NCI-H187 (cell line): Measurements from ENCODE around the gene PSD.
A peak's percentile ranks its signal among the peaks of the same experiment; 100 is the strongest.

Experiments
- DNase-seq, 2 experiments: peaks; one replicate each; lab custom pipeline; 2025; lab: John Stamatoyannopoulos, UW

PSD gene

DNA sequence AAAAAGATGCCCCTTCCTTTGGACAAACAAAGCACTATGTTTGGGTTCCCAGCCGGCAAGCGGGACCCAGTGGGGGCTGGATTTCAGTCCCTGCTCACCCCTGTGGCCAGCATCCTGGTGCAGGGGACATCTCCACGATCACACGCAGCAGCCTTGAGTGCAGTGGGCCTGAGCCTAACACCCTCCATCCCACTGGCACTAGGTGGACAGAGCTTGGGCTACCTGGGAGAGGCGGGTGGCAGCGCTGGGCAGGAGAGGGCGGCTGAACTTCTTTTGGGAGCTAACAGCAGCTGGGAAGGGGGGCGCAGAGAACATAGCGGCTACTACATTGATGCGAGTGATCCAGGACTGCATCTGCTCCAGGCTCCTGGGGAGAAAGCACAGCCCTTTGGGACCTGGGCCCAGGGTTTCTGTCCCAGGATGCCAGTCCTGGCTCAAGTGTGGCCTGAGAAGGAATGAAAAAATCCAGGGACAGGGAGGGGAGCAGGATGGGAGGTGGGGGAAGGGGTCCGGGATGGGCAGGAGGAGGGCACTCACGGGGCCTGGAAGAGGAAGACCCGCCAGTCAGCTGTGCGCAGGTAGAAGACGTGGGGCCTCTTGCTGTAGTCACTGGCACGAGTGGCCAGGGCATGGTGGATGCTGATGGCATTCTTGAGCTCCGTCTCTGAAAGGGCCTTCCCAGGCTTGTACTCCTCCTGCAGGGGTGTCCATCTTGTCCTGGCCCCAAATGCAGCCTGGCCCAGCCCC, 14.1 kb downstream of the PSD start:
- no peak for DNase-seq

GRCh38 chr10:102403115-102403514, 15.5 kb downstream of the PSD start:
- DNase-seq = no peak

GRCh38 chr10:102402512-102402896, 16.1 kb downstream of the PSD start:
- DNase-seq = no peak

DNA sequence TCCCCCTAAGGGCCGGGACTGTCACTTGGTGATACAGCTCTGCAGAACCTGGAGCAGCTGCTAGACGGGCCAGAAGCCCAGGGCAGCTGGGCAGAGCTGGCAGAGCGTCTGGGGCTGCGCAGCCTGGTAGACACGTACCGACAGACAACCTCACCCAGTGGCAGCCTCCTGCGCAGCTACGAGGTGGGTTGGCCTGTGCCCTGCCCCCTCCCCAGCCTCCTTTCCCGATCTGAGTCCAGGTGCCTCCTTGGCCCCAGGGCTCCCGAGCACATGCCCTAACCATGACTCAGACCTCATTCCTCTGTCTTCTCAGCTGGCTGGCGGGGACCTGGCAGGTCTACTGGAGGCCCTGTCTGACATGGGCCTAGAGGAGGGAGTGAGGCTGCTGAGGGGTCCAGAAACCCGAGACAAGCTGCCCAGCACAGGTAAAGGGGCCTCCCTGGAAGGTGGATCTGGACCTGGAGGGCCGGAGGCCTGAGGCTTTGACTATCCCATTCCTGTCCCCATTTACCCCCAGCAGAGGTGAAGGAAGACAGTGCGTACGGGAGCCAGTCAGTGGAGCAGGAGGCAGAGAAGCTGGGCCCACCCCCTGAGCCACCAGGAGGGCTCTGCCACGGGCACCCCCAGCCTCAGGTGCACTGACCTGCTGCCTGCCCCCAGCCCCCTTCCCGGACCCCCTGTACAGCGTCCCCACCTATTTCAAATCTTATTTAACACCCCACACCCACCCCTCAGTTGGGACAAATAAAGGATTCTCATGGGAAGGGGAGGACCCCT, 16.7 kb downstream of the PSD start:
- no peak for DNase-seq

- DNase-seq = no peak
These were observed 17.3 kb downstream of the PSD start for GRCh38 chr10:102401342-102401654.

- DNase-seq = no peak
These were observed 17.8 kb downstream of the PSD start for GRCh38 chr10:102400598-102401341.

GRCh38 chr10:102400076-102400475, 18.5 kb downstream of the PSD start:
- no peak for DNase-seq

- peak; percentile 48 to 51 for DNase-seq
These were observed 19.2 kb downstream of the PSD start for GRCh38 chr10:102399217-102400021.

DNA sequence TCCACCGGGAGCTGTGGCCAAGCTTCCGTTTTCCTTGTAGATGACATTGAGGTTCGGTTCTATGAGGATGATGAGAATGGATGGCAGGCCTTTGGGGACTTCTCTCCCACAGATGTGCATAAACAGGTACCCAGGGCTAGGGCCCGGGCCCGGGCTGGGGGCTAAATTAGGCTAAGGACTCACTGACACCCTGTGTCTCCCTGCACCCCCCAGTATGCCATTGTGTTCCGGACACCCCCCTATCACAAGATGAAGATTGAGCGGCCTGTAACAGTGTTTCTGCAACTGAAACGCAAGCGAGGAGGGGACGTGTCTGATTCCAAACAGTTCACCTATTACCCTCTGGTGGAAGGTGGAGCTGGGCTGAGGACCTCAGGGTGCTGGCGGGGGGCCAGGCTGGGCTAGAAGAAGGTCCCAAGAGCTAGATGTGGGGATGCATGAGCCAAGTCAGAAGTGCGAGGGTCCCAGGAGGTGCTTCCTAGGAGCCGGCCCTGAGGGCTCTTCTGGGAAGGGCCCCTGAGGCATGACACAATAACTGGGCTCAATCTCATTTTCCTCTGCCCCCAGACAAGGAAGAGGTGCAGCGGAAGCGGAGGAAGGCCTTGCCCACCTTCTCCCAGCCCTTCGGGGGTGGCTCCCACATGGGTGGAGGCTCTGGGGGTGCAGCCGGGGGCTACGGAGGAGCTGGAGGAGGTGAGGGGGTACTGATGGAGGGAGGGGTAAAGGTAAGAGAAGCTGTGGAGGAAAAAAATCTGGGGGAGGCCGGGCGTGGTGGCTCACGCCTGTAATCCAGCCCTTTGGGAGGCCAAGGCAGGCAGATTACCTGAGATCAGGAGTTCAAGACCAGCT, 20.2 kb downstream of the PSD start:
- DNase-seq = no peak

- DNase-seq = no peak
These were observed 21.1 kb downstream of the PSD start for GRCh38 chr10:102397222-102398171.

DNA sequence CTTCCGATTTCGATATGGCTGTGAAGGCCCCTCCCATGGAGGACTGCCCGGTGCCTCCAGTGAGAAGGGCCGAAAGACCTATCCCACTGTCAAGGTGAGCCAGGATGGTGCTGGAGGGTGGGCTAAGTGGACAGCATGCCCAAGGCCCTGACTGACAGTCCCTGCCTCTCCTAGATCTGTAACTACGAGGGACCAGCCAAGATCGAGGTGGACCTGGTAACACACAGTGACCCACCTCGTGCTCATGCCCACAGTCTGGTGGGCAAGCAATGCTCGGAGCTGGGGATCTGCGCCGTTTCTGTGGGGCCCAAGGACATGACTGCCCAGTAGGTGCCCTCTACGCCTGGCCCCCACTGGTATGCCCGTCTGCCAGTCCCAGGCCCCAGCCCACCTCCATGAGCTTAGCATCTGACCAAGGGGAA, 21.8 kb downstream of the PSD start:
- DNase-seq = no peak

DNA sequence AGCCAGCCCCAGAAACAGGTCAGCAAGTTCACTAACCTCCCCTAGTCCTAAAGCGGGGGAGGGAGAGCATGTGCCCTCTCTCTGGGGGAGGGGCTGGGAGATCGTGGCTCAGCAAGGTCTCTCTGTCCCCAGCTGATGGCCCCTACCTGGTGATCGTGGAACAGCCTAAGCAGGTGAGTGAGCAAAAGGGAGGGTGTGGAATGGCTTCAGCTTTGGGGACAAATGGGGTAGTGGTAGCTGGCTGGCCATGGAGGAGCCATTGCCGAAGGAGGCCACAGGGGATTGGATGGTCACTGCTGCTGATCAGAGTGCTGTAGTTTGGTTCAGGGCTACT, 22.3 kb downstream of the PSD start:
- DNase-seq = no peak

DNA sequence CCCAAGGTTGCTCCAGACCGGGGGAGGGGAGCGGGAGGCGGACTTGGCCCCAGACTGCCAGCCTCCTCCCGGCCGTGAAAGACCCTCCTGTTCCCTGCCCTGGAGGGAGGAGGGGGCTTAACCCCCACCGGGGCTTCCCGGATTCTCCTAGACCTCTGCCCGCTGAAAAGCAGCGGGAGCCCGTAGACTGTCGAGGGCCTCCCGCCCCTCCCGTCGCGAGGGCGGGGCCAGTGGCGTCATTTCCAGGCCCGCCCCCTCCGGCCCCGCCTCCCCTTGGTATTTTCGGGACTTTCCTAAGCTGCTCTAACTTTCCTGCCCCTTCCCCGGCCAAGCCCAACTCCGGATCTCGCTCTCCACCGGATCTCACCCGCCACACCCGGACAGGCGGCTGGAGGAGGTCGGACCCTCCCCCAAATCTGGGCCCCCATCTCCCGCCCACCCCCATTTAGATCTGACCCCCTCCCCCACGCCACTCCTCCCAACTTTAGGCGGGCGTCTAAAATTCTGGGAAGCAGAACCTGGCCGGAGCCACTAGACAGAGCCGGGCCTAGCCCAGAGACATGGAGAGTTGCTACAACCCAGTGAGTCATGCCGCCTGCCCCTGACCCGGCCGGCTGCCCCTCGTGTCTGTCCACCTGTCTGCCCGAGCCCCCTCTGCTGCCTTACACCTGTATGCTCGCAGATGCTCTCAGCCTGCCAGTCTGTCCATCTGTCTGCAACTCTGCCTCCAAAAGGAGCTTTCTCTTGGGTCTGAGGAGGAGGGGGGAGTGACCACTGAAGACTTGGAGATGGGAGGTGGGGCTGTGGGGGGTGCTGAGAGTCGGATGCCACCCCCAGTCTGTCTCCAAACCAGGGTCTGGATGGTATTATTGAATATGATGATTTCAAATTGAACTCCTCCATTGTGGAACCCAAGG, 22.9 kb downstream of the PSD start, which contains the start of gene NFKB2:
Gene NFKB2, plus strand, starts transcription at position 306 of the 917 bp plus-strand sequence. Its CDS starts 255 bp downstream, at position 561.
- DNase-seq = peak in 1 of 2 experiments; percentile 33

- no peak for DNase-seq
These were observed 23.7 kb downstream of the PSD start for GRCh38 chr10:102394801-102395399.

- peak in 1 of 2 experiments; percentile 42 for DNase-seq
These were observed 24.3 kb downstream of the PSD start for GRCh38 chr10:102394079-102394800.

DNA sequence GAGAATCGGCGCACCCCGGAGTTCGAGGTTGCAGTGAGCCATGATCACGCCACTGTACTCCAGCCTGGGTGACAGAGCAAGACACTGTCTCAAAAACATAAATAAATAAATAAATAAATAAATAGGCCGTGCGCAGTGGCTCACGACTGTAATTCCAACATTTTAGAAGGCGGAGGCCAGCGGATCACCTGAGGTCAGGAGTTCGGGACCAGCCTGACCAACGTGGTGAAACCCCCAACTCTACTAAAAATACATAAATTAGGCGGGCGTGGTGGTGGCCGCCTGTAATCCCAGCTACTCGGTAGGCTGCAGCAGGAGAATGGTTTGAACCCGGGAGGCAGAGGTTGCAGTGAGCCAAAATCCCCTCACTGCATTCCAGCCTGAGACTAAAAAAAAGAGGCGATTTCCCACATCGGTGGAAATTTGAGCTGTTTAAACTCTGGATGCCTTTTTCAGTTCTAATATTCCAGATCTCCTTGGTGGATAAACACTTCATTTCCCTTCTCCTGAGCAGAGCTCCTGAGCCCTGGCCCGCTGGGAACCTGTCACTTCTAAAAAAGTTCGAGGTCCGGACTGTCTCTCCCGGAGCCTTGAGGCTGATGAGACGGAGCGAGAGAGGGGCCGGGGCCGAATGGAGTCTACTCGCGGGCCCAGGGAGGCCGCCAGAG, 25.0 kb downstream of the PSD start:
- peak in 1 of 2 experiments; percentile 3 for DNase-seq

DNA sequence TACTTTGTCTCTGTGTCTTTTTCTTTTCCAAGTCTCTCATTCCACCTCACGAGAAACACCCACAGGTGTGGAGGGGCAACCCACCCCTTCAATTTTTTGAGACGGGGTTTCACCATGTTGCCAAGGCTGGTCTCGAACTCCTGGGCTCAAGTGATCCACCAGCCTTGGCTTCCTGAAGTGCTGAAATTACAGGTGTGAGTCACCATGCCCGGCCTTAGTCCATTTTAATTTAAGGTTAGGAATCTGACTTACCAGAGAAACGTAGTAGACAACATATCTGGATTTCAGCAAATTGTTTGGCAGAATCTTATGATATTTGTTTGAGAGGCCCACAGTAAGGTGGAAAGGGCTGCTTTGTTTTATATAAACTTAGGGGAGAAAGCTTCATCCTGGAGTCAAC, 26.3 kb downstream of the PSD start:
- no peak for DNase-seq
